GM06990 (cell line): ENCODE results near the gene RAB20.

Source experiments
- DNase-seq: peaks from one replicate; pipeline ENCODE4 v3.0.0-alpha.2; 2011; ENCODE audit not compliant: insufficient read length; ENCODE audit errors: extremely low read depth
- H3K27me3 ChIP-seq: replicated peaks from 2 replicates; pipeline ENCODE4 v1.6.0; 2011; ENCODE audit warnings: low read length; ENCODE audit not compliant: control insufficient read depth, insufficient read depth
- H3K36me3 ChIP-seq: 2 replicates; pipeline ENCODE4 v1.5.1; 2011; ENCODE audit warnings: low read length; ENCODE audit not compliant: control insufficient read depth, insufficient read depth
- H3K4me3 ChIP-seq: replicated peaks from 2 replicates; pipeline ENCODE4 v1.5.1; 2011; ENCODE audit warnings: low read depth, mild to moderate bottlenecking, control low read depth, low read length
- CTCF ChIP-seq: IDR thresholded peaks from 2 replicates; pipeline ENCODE4 v1.5.1; 2011; ENCODE audit warnings: low read length, control low read depth, mild to moderate bottlenecking, inconsistent platforms; ENCODE audit not compliant: insufficient read depth, poor library complexity, severe bottlenecking

The RAB20 gene

GRCh38 chr13:110495881-110496280, 65.6 kb downstream of the RAB20 start:
- H3K36me3 ChIP-seq: no peaks in the 10 kb centered on the region
- no peaks in the 10 kb centered on the region; the same call in 1 of the 2 replicates for H3K27me3 ChIP-seq
- no peak for DNase-seq
- no peak for TF ChIP-seq CTCF
- H3K4me3 ChIP-seq: no peak overlapping the region

DNA sequence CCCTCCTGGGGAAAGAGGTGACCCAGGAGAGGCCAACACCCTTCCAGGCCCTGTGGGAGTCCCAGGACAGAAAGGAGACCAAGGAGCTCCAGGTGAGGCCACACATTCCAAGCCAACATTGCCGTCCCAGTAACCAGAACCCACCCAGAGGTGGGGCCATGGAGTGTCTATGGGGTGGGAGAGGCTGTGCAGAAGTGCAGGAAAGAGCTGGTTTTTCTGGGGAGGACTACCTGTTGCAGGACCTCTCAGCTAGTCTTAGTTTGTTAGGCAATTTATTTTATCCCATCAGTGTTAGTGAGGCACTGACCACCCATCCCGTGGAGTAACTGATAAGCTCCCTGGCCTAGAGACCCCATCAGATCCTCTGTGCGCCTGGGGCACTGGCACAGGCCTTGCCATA, 66.1 kb downstream of the RAB20 start:
- Histone ChIP-seq H3K36me3 (no peaks in the 10 kb centered on the region), H3K27me3 (no peaks in the 10 kb centered on the region), H3K4me3 (no peak overlapping the region)
- TF ChIP-seq CTCF: no peak
- DNase-seq: no peak

DNA sequence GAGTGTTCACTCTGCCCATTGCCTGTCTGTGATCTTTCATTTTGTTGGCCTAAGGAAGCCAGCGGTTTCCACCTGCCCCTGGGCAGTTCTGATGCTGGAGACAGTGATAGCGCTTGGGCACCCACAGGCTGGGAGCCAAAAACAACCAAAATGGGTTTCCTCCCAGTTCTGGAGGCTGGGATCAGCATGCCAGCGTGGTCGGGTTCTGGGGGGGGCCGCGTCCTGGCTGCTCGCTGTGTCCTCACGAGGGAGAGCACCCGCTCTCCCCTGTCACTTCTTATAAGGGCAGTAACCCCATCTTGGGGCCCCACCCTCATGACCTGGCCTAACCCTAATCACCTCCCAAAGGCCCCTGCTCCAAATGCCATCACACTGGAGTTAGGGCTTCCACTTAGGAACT, 67.9 kb downstream of the RAB20 start:
- Histone ChIP-seq H3K4me3 (no peak overlapping the region), H3K36me3 (no peaks in the 10 kb centered on the region), H3K27me3 (no peaks in the 10 kb centered on the region)
- no peak for TF ChIP-seq CTCF
- no peak for DNase-seq

DNA sequence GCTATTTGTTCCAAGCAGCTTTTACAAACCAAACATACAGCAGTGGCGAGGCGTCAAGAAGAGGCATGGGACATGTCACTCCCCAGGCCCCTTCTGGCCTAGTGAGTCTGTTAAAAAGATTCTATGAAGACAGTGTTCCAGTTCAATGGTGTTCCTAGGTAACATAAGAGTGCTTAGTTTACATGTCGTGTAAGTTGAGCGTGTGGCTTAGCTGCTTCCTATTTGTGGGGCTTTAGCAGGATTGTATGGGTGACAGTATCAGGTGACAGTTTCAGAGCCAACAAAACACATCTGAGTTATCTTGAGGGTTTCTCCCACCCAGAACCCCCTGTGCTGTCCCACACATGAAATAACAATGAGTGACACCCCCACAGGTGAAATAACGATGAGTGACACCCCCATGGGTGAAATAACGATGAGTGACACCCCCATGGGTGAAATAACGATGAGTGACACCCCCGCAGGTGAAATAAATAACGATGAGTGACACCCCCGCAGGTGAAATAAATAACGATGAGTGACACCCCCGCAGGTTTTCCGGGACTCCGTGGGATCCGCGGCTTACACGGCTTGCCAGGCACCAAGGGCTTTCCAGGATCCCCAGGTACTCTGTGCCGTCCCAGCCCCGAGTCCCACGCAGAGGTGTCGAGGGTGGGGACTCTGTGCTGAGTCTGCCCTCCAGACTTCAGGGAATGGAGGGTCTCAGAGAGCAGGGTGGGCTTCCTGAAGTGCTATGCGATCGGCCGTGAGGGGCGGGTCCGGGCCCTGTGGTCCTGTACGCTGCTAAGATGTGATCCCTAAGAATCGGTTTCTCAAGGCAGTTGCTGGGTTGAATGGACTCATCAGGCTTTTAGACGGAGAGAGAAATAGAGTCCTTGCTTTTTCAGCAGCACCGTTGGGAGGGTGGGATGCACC, 68.6 kb downstream of the RAB20 start:
- TF ChIP-seq CTCF: no peak
- Histone ChIP-seq H3K36me3 (no peaks in the 10 kb centered on the region), H3K27me3 (no peaks in the 10 kb centered on the region), H3K4me3 (no peak overlapping the region)
- DNase-seq: no peak

- Histone ChIP-seq H3K4me3 (no peak overlapping the region), H3K27me3 (no peaks in the 10 kb centered on the region), H3K36me3 (no peaks in the 10 kb centered on the region)
- no peak for TF ChIP-seq CTCF
- DNase-seq: no peak
Observed at GRCh38 chr13:110491869-110492678, 69.4 kb downstream of the RAB20 start.
